Stimulated activated naive CD8-positive, alpha-beta T cell treated with anti-CD3 and anti-CD28 coated beads, Interleukin-15, amount 100 ng/mL, for 72 hours (primary cell): Measurements from ENCODE around the gene SRCIN1.

Experiments
- ATAC-seq: fragments of 150-1000 bp; cut with Tn5 transposase; 2 replicates; pipeline ENCODE4 v1.10.0; 2021; ENCODE audit warnings: mild to moderate bottlenecking, moderate library complexity
- DNase-seq, 2 donors: peaks; one replicate each; pipeline ENCODE4 v3.0.0; 2021 to 2022
- H3K27ac Mint-ChIP-seq, 2 donors: one replicate each; pipeline ENCODE4 v1.8.0; 2022; ENCODE audit warnings: mild to moderate bottlenecking in 2 of 2, mixed read lengths in 2 of 2, moderate library complexity in 2 of 2
- H3K27me3 Mint-ChIP-seq: one replicate; pipeline ENCODE4 v1.8.0; 2022; ENCODE audit warnings: mixed read lengths
- H3K4me1 Mint-ChIP-seq: one replicate; pipeline ENCODE4 v1.8.0; 2022; ENCODE audit warnings: mild to moderate bottlenecking, mixed read lengths
- H3K4me3 Mint-ChIP-seq, 2 donors: one replicate each; pipeline ENCODE4 v1.8.0; 2022; ENCODE audit warnings: mild to moderate bottlenecking in 2 of 2, mixed read lengths in 2 of 2, moderate library complexity in 1 of 2
- H3K9me3 Mint-ChIP-seq, 2 donors: one replicate each; pipeline ENCODE4 v1.8.0; 2022; ENCODE audit warnings: mixed read lengths in 2 of 2

SRCIN1 gene

GRCh38 chr17:38579934-38580333 lies 25.8 kb downstream of the SRCIN1 start:
- no peak overlapping the region for H3K27ac Mint-ChIP-seq
- H3K4me1 Mint-ChIP-seq, result peaks cover 31% of the 10 kb centered on the region
- no peak overlapping the region for H3K4me3 Mint-ChIP-seq
- ATAC-seq (peak; percentile 50), DNase-seq (no peak)
- peaks cover 94% of the 10 kb centered on the region for H3K27me3 Mint-ChIP-seq
- H3K9me3 Mint-ChIP-seq, result no peaks in the 10 kb centered on the region

GRCh38 chr17:38579083-38579480 lies 26.7 kb downstream of the SRCIN1 start:
- no peak for ATAC-seq
- DNase-seq, result no peak
- peaks cover 94% of the 10 kb centered on the region for H3K27me3 Mint-ChIP-seq
- peaks cover 22% of the 10 kb centered on the region for H3K4me1 Mint-ChIP-seq
- no peaks in the 10 kb centered on the region for H3K9me3 Mint-ChIP-seq
- H3K4me3 Mint-ChIP-seq, result no peak overlapping the region
- H3K27ac Mint-ChIP-seq, result no peak overlapping the region

- H3K4me3 Mint-ChIP-seq, result no peak overlapping the region
- DNase-seq (no peak), ATAC-seq (peak; percentile 24)
- peaks cover 25% of the 10 kb centered on the region for H3K4me1 Mint-ChIP-seq
- H3K27me3 Mint-ChIP-seq, result peaks cover 94% of the 10 kb centered on the region
- H3K27ac Mint-ChIP-seq, result no peak overlapping the region
- no peaks in the 10 kb centered on the region for H3K9me3 Mint-ChIP-seq
Measured at GRCh38 chr17:38578229-38579082, 27.3 kb downstream of the SRCIN1 start.

GRCh38 chr17:38577645-38578173 lies 28.0 kb downstream of the SRCIN1 start:
- ATAC-seq, result no peak
- no peaks in the 10 kb centered on the region for H3K9me3 Mint-ChIP-seq
- H3K4me1 Mint-ChIP-seq, result peaks cover 27% of the 10 kb centered on the region
- no peak for DNase-seq
- peaks cover 95% of the 10 kb centered on the region for H3K27me3 Mint-ChIP-seq
- H3K27ac Mint-ChIP-seq, result no peak overlapping the region
- H3K4me3 Mint-ChIP-seq, result no peak overlapping the region

- Mint-ChIP-seq H3K4me3 (no peak overlapping the region), H3K4me1 (peaks cover 27% of the 10 kb centered on the region), H3K27me3 (peaks cover 92% of the 10 kb centered on the region), H3K27ac (no peak overlapping the region), H3K9me3 (no peaks in the 10 kb centered on the region)
- DNase-seq (no peak), ATAC-seq (no peak)
Measured at GRCh38 chr17:38577244-38577643, 28.5 kb downstream of the SRCIN1 start.

- no peak overlapping the region for H3K4me3 Mint-ChIP-seq
- H3K27me3 Mint-ChIP-seq, result peaks cover 95% of the 10 kb centered on the region
- no peak overlapping the region for H3K27ac Mint-ChIP-seq
- H3K4me1 Mint-ChIP-seq, result peaks cover 33% of the 10 kb centered on the region
- ATAC-seq (no peak), DNase-seq (no peak)
- H3K9me3 Mint-ChIP-seq, result no peaks in the 10 kb centered on the region
Measured at GRCh38 chr17:38575781-38576180, 30.0 kb downstream of the SRCIN1 start.

- ATAC-seq (no peak), DNase-seq (no peak)
- no peaks in the 10 kb centered on the region for H3K9me3 Mint-ChIP-seq
- no peak overlapping the region for H3K27ac Mint-ChIP-seq
- no peak overlapping the region for H3K4me3 Mint-ChIP-seq
- peaks cover 26% of the 10 kb centered on the region for H3K4me1 Mint-ChIP-seq
- peaks cover 95% of the 10 kb centered on the region for H3K27me3 Mint-ChIP-seq
Measured at GRCh38 chr17:38574712-38575111, 31.0 kb downstream of the SRCIN1 start.

GRCh38 chr17:38572669-38573365 lies 32.9 kb downstream of the SRCIN1 start:
- Mint-ChIP-seq H3K27me3 (peaks cover 95% of the 10 kb centered on the region), H3K4me3 (peak overlapping the region; percentile 17 to 59), H3K4me1 (peaks cover 13% of the 10 kb centered on the region), H3K9me3 (no peaks in the 10 kb centered on the region), H3K27ac (no peak overlapping the region)
- no peak for DNase-seq
- peak; percentile 43 for ATAC-seq

GRCh38 chr17:38571833-38572668 lies 33.7 kb downstream of the SRCIN1 start:
- ATAC-seq (peak; percentile 15), DNase-seq (no peak)
- Mint-ChIP-seq H3K4me1 (peaks cover 13% of the 10 kb centered on the region), H3K27ac (no peak overlapping the region), H3K4me3 (peak overlapping the region in 1 of 2 donors; percentile 17), H3K9me3 (no peaks in the 10 kb centered on the region), H3K27me3 (peaks cover 95% of the 10 kb centered on the region)

- Mint-ChIP-seq H3K4me3 (no peak overlapping the region), H3K4me1 (peaks cover 18% of the 10 kb centered on the region), H3K9me3 (no peaks in the 10 kb centered on the region), H3K27me3 (peaks cover 95% of the 10 kb centered on the region), H3K27ac (no peak overlapping the region)
- ATAC-seq (peak; percentile 17), DNase-seq (no peak)
Measured at GRCh38 chr17:38569701-38570512, 35.8 kb downstream of the SRCIN1 start.

GRCh38 chr17:38568845-38569510 lies 36.8 kb downstream of the SRCIN1 start:
- Mint-ChIP-seq H3K4me3 (no peak overlapping the region), H3K27ac (no peak overlapping the region), H3K9me3 (no peaks in the 10 kb centered on the region), H3K27me3 (peaks cover 95% of the 10 kb centered on the region), H3K4me1 (peaks cover 24% of the 10 kb centered on the region)
- DNase-seq (no peak), ATAC-seq (no peak)

GRCh38 chr17:38568274-38568673 lies 37.5 kb downstream of the SRCIN1 start:
- Mint-ChIP-seq H3K4me3 (no peak overlapping the region), H3K9me3 (no peaks in the 10 kb centered on the region), H3K27me3 (peaks cover 95% of the 10 kb centered on the region), H3K4me1 (peaks cover 25% of the 10 kb centered on the region), H3K27ac (no peak overlapping the region)
- DNase-seq (no peak), ATAC-seq (no peak)

- Mint-ChIP-seq H3K27ac (no peak overlapping the region), H3K4me3 (no peak overlapping the region), H3K4me1 (peaks cover 34% of the 10 kb centered on the region), H3K9me3 (no peaks in the 10 kb centered on the region), H3K27me3 (peaks cover 100% of the 10 kb centered on the region)
- ATAC-seq (no peak), DNase-seq (no peak)
Measured at GRCh38 chr17:38567350-38567749, 38.4 kb downstream of the SRCIN1 start.

- DNase-seq, result no peak
- H3K27ac Mint-ChIP-seq, result no peak overlapping the region
- peaks cover 98% of the 10 kb centered on the region for H3K27me3 Mint-ChIP-seq
- no peak overlapping the region for H3K4me3 Mint-ChIP-seq
- H3K4me1 Mint-ChIP-seq, result peaks cover 32% of the 10 kb centered on the region
- no peak for ATAC-seq
- no peaks in the 10 kb centered on the region for H3K9me3 Mint-ChIP-seq
Measured at GRCh38 chr17:38566666-38567031, 39.1 kb downstream of the SRCIN1 start.
